GM12892 (cell line): ENCODE data around the gene PCED1B.

Experiments
- POLR2A ChIP-seq: IDR thresholded peaks from 2 replicates; pipeline ENCODE4 v1.6.1; 2011; ENCODE audit warnings: low read depth, low read length, control low read depth
- POLR2AphosphoS5 ChIP-seq: IDR thresholded peaks from 2 replicates; pipeline ENCODE4 v1.6.1; 2011; ENCODE audit warnings: low read depth, low read length, control low read depth

DNA sequence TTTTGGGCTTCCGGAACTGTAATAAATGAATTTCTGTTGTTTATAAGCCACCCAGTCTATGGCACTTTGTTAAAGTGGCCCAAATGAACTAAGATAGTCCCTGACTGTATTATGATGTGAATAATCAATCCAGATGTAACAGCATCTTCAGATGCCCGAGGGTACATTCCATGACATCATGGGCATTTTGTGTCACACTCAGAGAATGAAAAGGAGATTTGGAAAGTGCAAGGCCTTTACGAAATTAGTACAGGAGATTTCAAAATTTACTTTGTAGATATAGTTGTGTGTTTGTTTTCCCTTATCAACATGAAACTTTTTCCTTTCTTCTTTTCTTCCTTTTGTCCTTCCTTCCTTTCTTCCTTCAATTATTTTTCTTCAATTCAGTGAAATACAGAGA lies 54.6 kb downstream of the PCED1B start:
- no peak for TF ChIP-seq POLR2AphosphoS5
- no peak for TF ChIP-seq POLR2A
